HepG2 (cell line): ENCODE results near the gene KDM3B. TPM values are rescaled to one million over a fixed set of nuclear protein-coding genes. Genes with fewer than 3 reads are reported as not detected.

Experiments
- BCL3 ChIP-seq: sonication (generic); formaldehyde crosslinking; IDR thresholded peaks from 2 replicates; pipeline ENCODE4 v1.5.1; 2020; ENCODE audit warnings: mild to moderate bottlenecking, missing genetic modification reagents, moderate library complexity
- FOXO4 ChIP-seq: sonication (generic); formaldehyde crosslinking; conservative IDR thresholded peaks from 2 replicates; pipeline ENCODE4 v1.8.1; 2023; ENCODE audit warnings: missing genetic modification reagents
- HNF4A ChIP-seq: sonication (generic); formaldehyde crosslinking; IDR thresholded peaks from 2 replicates; pipeline ENCODE4 v1.4.0; 2020; ENCODE audit warnings: missing genetic modification reagents
- MEF2D ChIP-seq: sonication (generic); formaldehyde crosslinking; IDR thresholded peaks from 2 replicates; pipeline ENCODE4 v1.5.1; 2020; ENCODE audit warnings: mild to moderate bottlenecking, missing genetic modification reagents
- MTERF4 ChIP-seq: sonication (generic); formaldehyde crosslinking; IDR thresholded peaks from 2 replicates; pipeline ENCODE4 v1.8.0; 2023; ENCODE audit warnings: mild to moderate bottlenecking, missing genetic modification reagents
- MXI1 ChIP-seq: IDR thresholded peaks from 3 replicates; pipeline ENCODE4 v1.6.1; 2012; ENCODE audit warnings: low read depth, low read length, inconsistent platforms, borderline replicate concordance
- NAIF1 ChIP-seq: sonication (generic); formaldehyde crosslinking; IDR thresholded peaks from 2 replicates; pipeline ENCODE4 v1.5.0; 2020; ENCODE audit warnings: mild to moderate bottlenecking, missing genetic modification reagents, borderline replicate concordance
- NPAS2 ChIP-seq: sonication (generic); formaldehyde crosslinking; IDR thresholded peaks from 2 replicates; pipeline ENCODE4 v1.8.0; 2022; ENCODE audit warnings: mild to moderate bottlenecking, missing genetic modification reagents, borderline replicate concordance
- NR1H2 ChIP-seq: sonication (generic); formaldehyde crosslinking; IDR thresholded peaks from 2 replicates; pipeline ENCODE4 v1.8.1; 2022; ENCODE audit warnings: low read depth, missing genetic modification reagents, borderline replicate concordance
- PATZ1 ChIP-seq: sonication (generic); formaldehyde crosslinking; IDR thresholded peaks from 2 replicates; pipeline ENCODE4 v1.4.0; 2020; ENCODE audit warnings: missing genetic modification reagents
- PAWR ChIP-seq: sonication (generic); formaldehyde crosslinking; IDR thresholded peaks from 2 replicates; pipeline ENCODE4 v1.4.0; 2020; ENCODE audit warnings: missing genetic modification reagents, mild to moderate bottlenecking, borderline replicate concordance
- PHF21A ChIP-seq: sonication (generic); formaldehyde crosslinking; IDR thresholded peaks from 2 replicates; pipeline ENCODE4 v1.5.0; 2020; ENCODE audit warnings: mild to moderate bottlenecking, missing genetic modification reagents
- PLRG1 ChIP-seq: fragments of 450-650 bp; conservative IDR thresholded peaks from 2 replicates; pipeline ENCODE4 v1.6.1; 2016
- RAD21 ChIP-seq: fragments of 450-650 bp; formaldehyde crosslinking; IDR thresholded peaks from 2 replicates; pipeline ENCODE4 v1.5.0; 2020; ENCODE audit warnings: mild to moderate bottlenecking
- RARA ChIP-seq: IDR thresholded peaks from 2 replicates; pipeline ENCODE4 v1.6.1; 2016; ENCODE audit warnings: missing genetic modification reagents, missing compliant biosample characterization
- RFXAP ChIP-seq: sonication (generic); formaldehyde crosslinking; IDR thresholded peaks from 2 replicates; pipeline ENCODE4 v1.4.0; 2020; ENCODE audit warnings: missing genetic modification reagents, borderline replicate concordance
- SRSF9 ChIP-seq: fragments of 200-400 bp; formaldehyde crosslinking; IDR thresholded peaks from 2 replicates; pipeline ENCODE4 v1.6.1; 2018; ENCODE audit warnings: borderline replicate concordance, mild to moderate bottlenecking, low read depth, low read length; ENCODE audit not compliant: insufficient read depth, poor library complexity, severe bottlenecking
- TRAFD1 ChIP-seq: sonication (generic); formaldehyde crosslinking; IDR thresholded peaks from 2 replicates; pipeline ENCODE4 v1.5.1; 2020; ENCODE audit warnings: missing genetic modification reagents, mild to moderate bottlenecking, borderline replicate concordance
- ZNF501 ChIP-seq: sonication (generic); formaldehyde crosslinking; IDR thresholded peaks from 2 replicates; pipeline ENCODE4 v1.5.1; 2020; ENCODE audit warnings: mild to moderate bottlenecking, moderate library complexity, missing genetic modification reagents
- ZNF510 ChIP-seq: sonication (generic); formaldehyde crosslinking; IDR thresholded peaks from 2 replicates; pipeline ENCODE4 v1.4.0; 2020; ENCODE audit warnings: low read depth, mild to moderate bottlenecking, missing genetic modification reagents
- ZNF782 ChIP-seq: sonication (generic); formaldehyde crosslinking; IDR thresholded peaks from 2 replicates; pipeline ENCODE4 v1.4.0; 2020; ENCODE audit warnings: missing genetic modification reagents, mild to moderate bottlenecking, borderline replicate concordance
- polyA plus RNA-seq, 8 experiments: library from polyadenylated mRNA; depleted of rRNA in 3 of 8; stranded (reverse) in 7 of 8; unstranded in 1 of 8; fragments of >200 nt; fragmentation: Illumina TruSeq in 4 of 8; extraction: Trizol in 4 of 8; gene quantifications; 2 replicates each; pipeline versions ENCODE4 v1.2.1 to v1.2.3, GENCODE V29; 2011 to 2016; ENCODE audit warnings: low read depth in 4 of 8, missing spikeins in 1 of 8, mixed read lengths in 1 of 8; ENCODE audit not compliant: insufficient read depth in 1 of 8
- total RNA-seq, 5 experiments: library from RNA; depleted of rRNA; stranded (reverse); fragments of >200 nt; fragmentation: Illumina TruSeq; extraction: Trizol; gene quantifications; 2 replicates each; pipeline ENCODE4 v1.2.3, GENCODE V29; 2016; ENCODE audit warnings: low read depth in 1 of 5

Gene KDM3B
- total and polyA plus RNA-seq, 2 of the 13 experiments (the other 11 are each of a cell fraction or from before 2014, with no cell fraction given): 19.7 to 34.3 TPM

GRCh38 chr5:138440159-138441073 is 87.9 kb downstream of the KDM3B start (continued):
- TF ChIP-seq PATZ1 (CRISPR knock-in tag) (no peak), MEF2D (CRISPR knock-in tag) (no peak), RARA (0 out of 2 replicates have a peak, but pooled peaks have one; percentile 6), PAWR (CRISPR knock-in tag) (no peak), PLRG1 (no peak), RAD21 (CRISPR knock-in tag) (no peak), RFXAP (CRISPR knock-in tag) (no peak), ZNF501 (no peak), TRAFD1 (CRISPR knock-in tag) (no peak), NPAS2 (no peak), PHF21A (peak; percentile 5; the same call in 1 of the 2 replicates), HNF4A (no peak), NAIF1 (CRISPR knock-in tag) (no peak), NR1H2 (CRISPR knock-in tag) (no peak), SRSF9 (no peak), FOXO4 (no peak), MTERF4 (CRISPR knock-in tag) (no peak), ZNF782 (CRISPR knock-in tag) (no peak), MXI1 (no peak), BCL3 (no peak), ZNF510 (no peak)
